Activated CD8-positive, alpha-beta memory T cell treated with anti-CD3 and anti-CD28 coated beads for 1 hour (primary cell): ENCODE data around the gene SLFN11.
"Not testable (repeated sequence)": the region's sequence is repeated elsewhere in the genome, so short reads cannot be mapped to it uniquely, and the experiment has no call there.

Experiments
- DNase-seq, 2 donors: peaks; one replicate each; pipeline ENCODE4 v3.0.0-alpha.2; 2020; ENCODE audit warnings: low read depth in 1 of 2; ENCODE audit errors: extremely low read depth in 1 of 2

The SLFN11 gene

GRCh38 chr17:35373534-35373983, at the start of gene SLFN11:
SLFN11 (minus strand) TSS chr17:35373621; CDS start chr17:35363807, 9,814 bp downstream.
- peak; percentile 63 to 68 for DNase-seq

GRCh38 chr17:35421069-35421468, 47.6 kb upstream of the SLFN11 start:
- not testable (repeated sequence) for DNase-seq

GRCh38 chr17:35416659-35417058, 43.2 kb upstream of the SLFN11 start:
- DNase-seq, result no peak

- DNase-seq, result not testable (repeated sequence)
These were observed 41.3 kb upstream of the SLFN11 start for GRCh38 chr17:35414707-35415106.

GRCh38 chr17:35414247-35414646, 40.8 kb upstream of the SLFN11 start:
- DNase-seq, result no peak

- no peak for DNase-seq
These were observed 34.1 kb upstream of the SLFN11 start for GRCh38 chr17:35407531-35407930.

- no peak for DNase-seq
These were observed 33.1 kb upstream of the SLFN11 start for GRCh38 chr17:35406568-35406967.

- DNase-seq, result no peak
These were observed 30.9 kb upstream of the SLFN11 start for GRCh38 chr17:35404360-35404759.

GRCh38 chr17:35393783-35394182, 20.4 kb upstream of the SLFN11 start:
- DNase-seq, result not testable (repeated sequence)

- no peak for DNase-seq
These were observed 17.2 kb upstream of the SLFN11 start for GRCh38 chr17:35390663-35391062.

GRCh38 chr17:35390156-35390555, 16.7 kb upstream of the SLFN11 start:
- DNase-seq, result no peak

- no peak for DNase-seq
These were observed 14.1 kb upstream of the SLFN11 start for GRCh38 chr17:35387496-35387895.

- DNase-seq, result no peak
These were observed 4.3 kb upstream of the SLFN11 start for GRCh38 chr17:35377706-35378105.

GRCh38 chr17:35377068-35377467, 3.6 kb upstream of the SLFN11 start:
- no peak for DNase-seq

GRCh38 chr17:35376245-35376644, 2.8 kb upstream of the SLFN11 start:
- DNase-seq, result no peak

GRCh38 chr17:35374766-35375344, 1.4 kb upstream of the SLFN11 start:
- no peak for DNase-seq

GRCh38 chr17:35373984-35374765, 754 bp upstream of the SLFN11 start:
- peak in 1 of 2 donors; percentile 17 for DNase-seq

- no peak for DNase-seq
These were observed 431 bp downstream of the SLFN11 start for GRCh38 chr17:35372846-35373533.

GRCh38 chr17:35371934-35372333, 1.5 kb downstream of the SLFN11 start:
- no peak for DNase-seq

- no peak for DNase-seq
These were observed 5.2 kb downstream of the SLFN11 start for GRCh38 chr17:35368081-35368830.

- DNase-seq, result no peak
These were observed 12.4 kb downstream of the SLFN11 start for GRCh38 chr17:35361027-35361426.
